Activated naive CD4-positive, alpha-beta T cell treated with anti-CD3 and anti-CD28 coated beads, Interleukin-2, amount 50 U/mL, for 72 hours (primary cell): Measurements from ENCODE around the gene PATE4. TPM values are rescaled to one million over a fixed set of nuclear protein-coding genes. Genes with fewer than 3 reads are reported as not detected.
"Not testable (repeated sequence)": the region's sequence is repeated elsewhere in the genome, so short reads cannot be mapped to it uniquely, and the experiment has no call there.

Experiments used
- ATAC-seq, 2 donors: fragments of 150-1000 bp; cut with Tn5 transposase; 2 replicates each; pipeline ENCODE4 v1.10.0; 2021; ENCODE audit warnings: mild to moderate bottlenecking in 2 of 2, moderate library complexity in 2 of 2
- DNase-seq, 2 donors: peaks; one replicate each; pipeline ENCODE4 v3.0.0; 2021 to 2022; ENCODE audit warnings: low spot score in 2 of 2
- H3K27ac Mint-ChIP-seq, 2 donors: one replicate each; pipeline ENCODE4 v1.8.0; 2022; ENCODE audit warnings: mild to moderate bottlenecking in 2 of 2, mixed read lengths in 2 of 2
- H3K36me3 Mint-ChIP-seq, 2 donors: one replicate each; pipeline ENCODE4 v1.8.0; 2022; ENCODE audit warnings: mixed read lengths in 2 of 2
- H3K9me3 Mint-ChIP-seq, 2 donors: one replicate each; pipeline ENCODE4 v1.8.0; 2022; ENCODE audit warnings: mixed read lengths in 2 of 2
- total RNA-seq, 2 donors: library from RNA; stranded (reverse); gene quantifications; one replicate each; pipeline ENCODE4 v1.2.3, GENCODE V29; 2022

Gene PATE4, protein sequence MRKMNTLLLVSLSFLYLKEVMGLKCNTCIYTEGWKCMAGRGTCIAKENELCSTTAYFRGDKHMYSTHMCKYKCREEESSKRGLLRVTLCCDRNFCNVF
- not detected for total RNA-seq

DNA sequence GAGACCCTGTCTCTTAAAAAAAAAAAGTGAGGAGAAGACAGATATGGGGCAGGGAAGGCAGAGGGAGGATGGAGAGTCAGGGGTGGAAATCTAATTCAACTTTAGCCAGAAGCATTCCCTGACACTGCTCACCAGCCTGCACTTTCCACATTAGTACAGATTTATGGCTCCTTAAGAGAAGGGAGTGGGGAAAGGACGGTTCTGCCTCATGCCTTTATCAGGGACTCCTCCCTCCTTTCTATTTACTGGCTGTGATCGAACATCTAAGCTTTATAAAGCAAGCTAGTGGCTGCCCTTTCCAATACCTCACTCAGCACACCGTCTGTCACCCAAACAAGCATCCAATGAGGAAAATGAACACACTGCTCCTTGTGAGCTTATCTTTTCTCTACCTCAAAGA is at the start of gene PATE4:
PATE4 (plus strand) TSS at position 301 of the 400 bp plus-strand sequence; CDS start at position 345, 44 bp downstream.
- Mint-ChIP-seq H3K27ac (no peak within 1 kb of the TSS), H3K9me3 (peaks cover 5 to 10% of the 10 kb centered on the region in 2 donors), H3K36me3 (peaks cover 0 to 11% of the 10 kb centered on the region in 2 donors)
- ATAC-seq (no peak), DNase-seq (no peak)

DNA sequence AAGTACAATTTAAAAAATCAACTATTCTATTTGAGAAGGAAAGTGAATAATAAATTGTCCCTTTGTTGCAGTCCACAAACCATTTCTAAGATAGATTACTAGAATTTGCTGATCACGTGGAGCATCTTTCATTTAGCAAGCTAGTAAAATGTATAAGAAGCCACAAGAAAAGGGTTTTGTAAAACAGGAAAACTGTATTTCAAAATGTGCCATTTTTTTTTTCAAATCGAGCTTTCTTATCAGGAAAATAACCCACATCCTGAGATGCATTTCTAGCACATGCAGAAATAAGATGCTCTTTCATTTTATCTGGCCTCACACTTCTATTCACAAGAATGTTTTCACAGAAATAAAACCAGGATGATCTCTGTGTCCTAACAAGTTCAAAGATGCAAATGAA is 48.4 kb upstream of the PATE4 start:
- no peaks in the 10 kb centered on the region for H3K9me3 Mint-ChIP-seq
- H3K36me3 Mint-ChIP-seq = no peaks in the 10 kb centered on the region
- ATAC-seq (no peak), DNase-seq (no peak)
- no peak overlapping the region for H3K27ac Mint-ChIP-seq

DNA sequence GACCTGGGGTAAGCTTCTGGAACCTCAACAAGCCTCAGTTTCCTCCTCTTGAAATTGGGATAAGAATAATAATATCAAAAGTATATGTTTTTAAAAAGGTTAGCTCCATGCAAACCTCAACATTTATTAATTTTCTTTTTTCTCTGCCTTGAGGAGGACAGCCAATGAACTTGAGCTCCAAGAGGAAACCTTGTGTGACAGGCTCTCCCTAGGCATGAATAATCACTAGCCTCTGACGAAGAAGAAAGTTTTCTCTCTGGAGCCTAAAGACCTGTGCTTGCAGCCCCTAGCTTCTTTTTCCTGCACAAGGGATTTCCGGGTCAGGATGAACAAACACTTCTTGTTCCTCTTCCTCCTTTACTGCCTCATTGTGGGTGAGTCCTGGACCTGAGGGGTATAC is 45.3 kb upstream of the PATE4 start, which contains the start of gene PATE3:
PATE3 (plus strand) TSS at position 301 of the 400 bp plus-strand sequence; CDS start at position 326, 25 bp downstream.
- no peak for DNase-seq
- Mint-ChIP-seq H3K27ac (peak within 1 kb of the TSS in 1 of 2 donors; percentile 13), H3K36me3 (no peaks in the 10 kb centered on the region), H3K9me3 (peaks cover 5% of the 10 kb centered on the region in 2 donors)
- ATAC-seq = no peak

DNA sequence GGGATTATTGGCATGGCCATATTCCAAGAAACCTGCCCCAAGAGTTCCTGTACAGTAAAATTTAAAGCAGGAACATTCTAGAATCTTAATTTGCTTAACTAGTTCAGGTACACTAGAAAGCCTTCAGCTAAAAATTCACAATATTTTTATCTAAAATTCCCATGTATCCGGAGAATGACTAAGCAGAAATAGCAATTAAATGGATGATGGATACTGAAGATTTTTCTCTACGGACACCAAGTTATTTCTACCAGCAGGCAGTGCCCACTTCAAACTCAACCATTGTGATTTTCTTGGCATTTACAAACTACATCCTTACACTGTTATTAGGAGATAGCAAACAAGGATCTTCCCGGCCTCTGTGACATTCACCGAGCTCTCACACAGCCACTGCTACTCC is 42.3 kb upstream of the PATE4 start:
- peaks cover 0 to 11% of the 10 kb centered on the region in 2 donors for H3K36me3 Mint-ChIP-seq
- ATAC-seq (no peak), DNase-seq (no peak)
- peaks cover 5 to 18% of the 10 kb centered on the region in 2 donors for H3K9me3 Mint-ChIP-seq
- no peak overlapping the region for H3K27ac Mint-ChIP-seq

DNA sequence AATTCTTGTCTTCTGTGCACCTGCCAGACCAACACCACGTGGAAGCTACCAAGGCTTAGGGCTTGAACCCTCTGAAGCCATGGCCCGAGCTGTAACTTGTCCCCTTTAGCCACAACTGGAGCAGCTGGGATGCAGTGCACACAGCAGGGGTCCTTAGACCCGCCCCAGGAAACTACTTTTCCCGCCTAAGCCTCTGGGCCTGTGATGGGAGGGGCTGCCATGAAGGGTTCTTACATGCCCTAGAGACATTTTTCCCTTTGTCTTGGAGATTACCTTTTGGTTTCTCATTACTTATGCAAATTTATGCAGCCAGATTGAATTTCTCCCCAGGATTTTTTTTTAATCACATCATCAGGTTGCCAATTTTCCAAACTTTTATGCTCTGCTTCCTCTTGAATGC is 35.5 kb upstream of the PATE4 start:
- DNase-seq (no peak), ATAC-seq (no peak)
- Mint-ChIP-seq H3K9me3 (peaks cover 15 to 38% of the 10 kb centered on the region in 2 donors), H3K36me3 (peaks cover 13 to 40% of the 10 kb centered on the region in 2 donors), H3K27ac (no peak overlapping the region)

DNA sequence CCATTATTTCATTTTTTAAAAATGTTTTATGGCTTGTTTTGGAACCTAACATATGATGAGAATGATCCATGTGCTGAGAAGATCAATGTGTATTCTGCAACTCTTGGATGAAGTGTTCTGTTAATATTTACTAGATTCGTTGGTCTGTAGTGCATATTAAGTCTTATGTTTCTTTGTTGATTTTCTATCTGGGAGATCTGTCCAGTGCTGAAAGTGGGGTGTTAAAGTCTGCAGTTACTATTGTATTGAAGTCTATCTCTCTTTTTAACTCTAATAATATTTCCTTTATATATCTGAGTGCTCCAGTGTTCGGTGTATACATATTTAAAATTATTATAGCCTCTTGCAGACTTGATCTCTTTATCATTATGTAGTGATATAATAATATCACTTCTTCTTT is 33.3 kb upstream of the PATE4 start:
- no peak for ATAC-seq
- DNase-seq = no peak
- no peak overlapping the region for H3K27ac Mint-ChIP-seq
- peaks cover 13 to 42% of the 10 kb centered on the region in 2 donors for H3K36me3 Mint-ChIP-seq
- H3K9me3 Mint-ChIP-seq = peaks cover 17 to 35% of the 10 kb centered on the region in 2 donors

DNA sequence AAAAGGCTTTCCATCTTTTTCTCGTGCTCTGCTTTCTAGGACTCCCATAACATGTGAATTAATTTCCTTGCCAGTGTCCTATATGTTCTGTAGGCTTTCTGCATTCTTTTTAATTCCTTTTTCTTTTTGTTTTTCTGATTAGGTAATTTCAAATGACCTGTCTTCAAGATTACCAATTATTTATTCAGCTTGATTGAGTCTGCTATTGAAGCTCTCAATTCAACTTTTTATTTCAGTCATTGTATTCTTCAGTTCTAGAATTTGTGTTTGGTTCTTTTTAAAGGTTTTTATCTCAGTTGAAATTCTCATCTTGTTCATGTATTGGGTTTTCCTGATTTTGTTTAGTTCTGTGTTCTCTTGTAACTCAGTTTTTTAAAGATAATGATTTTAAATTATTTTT is 30.7 kb upstream of the PATE4 start:
- DNase-seq = no peak
- H3K36me3 Mint-ChIP-seq = peaks cover 13 to 30% of the 10 kb centered on the region in 2 donors
- ATAC-seq = no peak
- no peak overlapping the region for H3K27ac Mint-ChIP-seq
- H3K9me3 Mint-ChIP-seq = peaks cover 17 to 26% of the 10 kb centered on the region in 2 donors

DNA sequence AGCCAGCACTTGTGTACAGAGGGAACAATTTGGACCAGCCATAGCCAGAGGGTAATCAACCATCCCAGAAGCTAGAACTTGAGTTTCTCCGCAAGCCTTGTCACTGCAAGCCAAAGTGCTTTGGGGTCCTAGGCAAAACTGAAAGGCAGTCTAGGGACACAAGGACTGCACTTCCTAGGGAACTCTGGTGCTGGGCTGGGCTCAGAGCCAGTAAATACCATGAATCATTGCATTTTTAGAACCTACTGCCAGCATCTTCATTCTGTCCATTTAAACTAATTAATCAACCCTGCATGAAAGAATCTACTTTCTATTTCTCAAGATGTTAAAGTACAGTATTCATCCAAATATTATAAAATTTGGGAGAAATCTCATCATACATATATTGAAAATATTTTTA is 25.2 kb upstream of the PATE4 start:
- ATAC-seq (no peak), DNase-seq (no peak)
- H3K36me3 Mint-ChIP-seq = peaks cover 0 to 1% of the 10 kb centered on the region in 2 donors
- peaks cover under 1 to 3% of the 10 kb centered on the region in 2 donors for H3K9me3 Mint-ChIP-seq
- no peak overlapping the region for H3K27ac Mint-ChIP-seq

DNA sequence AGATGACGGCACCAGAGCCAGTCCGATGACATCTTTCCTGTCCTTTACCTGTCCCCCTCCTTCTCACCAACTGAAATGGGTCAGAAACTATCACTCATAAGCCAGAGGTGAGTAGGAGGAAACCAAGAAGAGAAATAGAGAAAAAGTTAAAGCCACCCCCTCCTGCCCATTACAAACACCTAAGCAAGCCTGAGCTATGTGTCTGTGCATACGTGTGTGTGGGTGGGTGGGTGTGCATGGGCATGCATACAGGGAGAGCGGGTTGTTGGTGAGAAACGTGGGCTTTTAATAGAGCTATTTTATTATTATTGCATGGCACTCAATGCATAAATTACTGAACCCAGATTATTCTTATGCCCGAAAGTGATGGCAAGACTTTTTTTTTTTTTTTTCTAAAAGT is 2.6 kb downstream of the PATE4 start:
- Mint-ChIP-seq H3K9me3 (peaks cover 0 to 10% of the 10 kb centered on the region in 2 donors), H3K27ac (no peak overlapping the region)

DNA sequence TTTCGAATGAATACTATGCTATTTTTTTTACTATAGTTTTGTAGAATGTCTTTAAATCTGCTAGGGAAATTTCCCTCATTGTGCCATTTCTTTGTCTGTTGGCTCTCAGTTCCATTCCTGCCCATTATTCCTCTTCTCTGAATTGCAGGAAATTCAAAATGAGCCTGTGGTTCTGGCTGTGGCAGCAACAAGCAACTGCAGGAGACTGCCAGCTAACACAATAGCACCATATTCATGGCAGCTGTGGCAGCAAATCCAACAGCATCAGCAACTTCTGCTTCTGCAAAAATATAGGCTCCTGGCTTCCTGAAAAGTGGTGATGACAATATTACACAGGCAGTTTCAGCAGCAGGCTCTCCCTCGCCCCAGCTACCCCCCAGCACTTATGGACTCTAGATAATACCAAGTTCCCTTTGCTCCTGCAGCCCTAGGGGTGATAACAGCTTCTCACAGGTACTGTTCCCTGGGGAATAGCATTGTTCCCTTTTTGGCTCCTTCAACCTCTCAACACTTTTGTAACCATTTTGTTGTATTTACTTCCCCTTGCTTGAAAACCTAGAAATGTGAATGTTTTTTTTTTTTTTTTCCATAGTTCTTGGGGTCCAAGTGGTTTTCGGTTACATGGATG is 9.3 kb downstream of the PATE4 start:
- Mint-ChIP-seq H3K9me3 (peaks cover 19 to 23% of the 10 kb centered on the region in 2 donors), H3K36me3 (peaks cover 12 to 26% of the 10 kb centered on the region in 2 donors)
- no peak for DNase-seq

More for the DNA sequence above, 2.6 kb downstream of the PATE4 start:
- DNase-seq (no peak), ATAC-seq (no peak)
- H3K36me3 Mint-ChIP-seq = peaks cover 0 to 11% of the 10 kb centered on the region in 2 donors

DNA sequence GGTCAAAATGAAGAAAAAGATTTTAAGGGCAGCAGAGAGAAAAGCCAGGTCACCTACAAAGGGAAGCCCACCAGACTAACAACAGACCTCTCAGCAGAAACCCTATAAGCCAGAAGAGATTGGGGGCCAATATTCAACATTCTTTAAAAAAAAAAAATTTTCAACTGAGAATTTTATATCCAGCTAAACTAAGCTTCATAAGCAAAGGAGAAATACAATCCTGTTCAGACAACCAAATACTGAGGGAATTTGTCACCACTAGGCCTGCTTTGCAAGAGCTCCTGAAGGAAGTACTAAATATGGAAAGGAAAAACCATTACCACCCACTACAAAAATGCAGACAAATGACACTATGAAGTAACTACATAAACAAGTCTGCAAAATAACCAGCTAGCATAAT is 13.1 kb downstream of the PATE4 start:
- ATAC-seq (no peak), DNase-seq (no peak)
- H3K27ac Mint-ChIP-seq = no peak overlapping the region
- peaks cover 23 to 28% of the 10 kb centered on the region in 2 donors for H3K9me3 Mint-ChIP-seq
- peaks cover 17 to 30% of the 10 kb centered on the region in 2 donors for H3K36me3 Mint-ChIP-seq

More for the DNA sequence above, 9.3 kb downstream of the PATE4 start:
- H3K27ac Mint-ChIP-seq = no peak overlapping the region
- no peak for ATAC-seq

DNA sequence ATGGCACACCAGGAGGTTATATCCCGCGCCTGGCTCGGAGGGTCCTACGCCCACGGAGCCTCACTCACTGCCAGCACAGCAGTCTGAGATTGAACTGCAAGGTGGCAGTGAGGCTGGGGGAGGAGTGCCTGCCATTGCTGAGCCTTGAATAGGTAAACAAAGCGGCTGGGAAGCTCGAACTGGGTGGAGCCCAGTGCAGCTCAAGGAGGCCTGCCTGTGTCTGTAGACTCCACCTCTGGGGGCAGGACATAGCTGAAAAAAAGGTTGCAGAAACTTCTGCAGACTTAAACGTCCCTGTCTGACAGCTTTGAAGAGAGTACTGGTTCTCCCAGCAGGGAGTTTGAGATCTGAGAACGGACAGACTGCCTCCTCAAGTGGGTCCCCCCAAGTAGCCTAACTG is 24.6 kb downstream of the PATE4 start:
- Mint-ChIP-seq H3K9me3 (peaks cover 11 to 13% of the 10 kb centered on the region in 2 donors), H3K36me3 (peaks cover 4 to 24% of the 10 kb centered on the region in 2 donors)
- not testable (repeated sequence) for H3K27ac Mint-ChIP-seq, ATAC-seq, DNase-seq

DNA sequence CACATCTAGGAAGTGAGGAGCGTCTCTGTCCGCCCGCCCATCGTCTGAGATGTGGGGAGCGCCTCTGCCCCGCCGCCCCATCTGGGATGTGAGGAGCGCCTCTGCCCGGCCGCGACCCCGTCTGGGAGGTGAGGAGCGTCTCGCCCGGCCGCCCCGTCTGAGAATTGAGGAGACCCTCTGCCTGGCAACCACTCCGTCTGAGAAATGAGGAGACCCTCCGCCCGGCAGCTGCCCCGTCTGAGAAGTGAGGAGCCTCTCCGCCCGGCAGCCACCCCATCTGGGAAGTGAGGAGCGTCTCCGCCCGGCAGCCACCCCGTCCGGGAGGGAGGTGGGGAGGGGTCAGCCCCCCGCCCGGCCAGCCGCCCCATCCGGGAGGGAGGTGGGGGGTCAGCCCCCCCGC is 29.7 kb downstream of the PATE4 start:
- H3K27ac Mint-ChIP-seq, DNase-seq, ATAC-seq: not testable (repeated sequence)
- Mint-ChIP-seq H3K36me3 (peaks cover 4 to 15% of the 10 kb centered on the region in 2 donors), H3K9me3 (peaks cover 9 to 13% of the 10 kb centered on the region in 2 donors)

DNA sequence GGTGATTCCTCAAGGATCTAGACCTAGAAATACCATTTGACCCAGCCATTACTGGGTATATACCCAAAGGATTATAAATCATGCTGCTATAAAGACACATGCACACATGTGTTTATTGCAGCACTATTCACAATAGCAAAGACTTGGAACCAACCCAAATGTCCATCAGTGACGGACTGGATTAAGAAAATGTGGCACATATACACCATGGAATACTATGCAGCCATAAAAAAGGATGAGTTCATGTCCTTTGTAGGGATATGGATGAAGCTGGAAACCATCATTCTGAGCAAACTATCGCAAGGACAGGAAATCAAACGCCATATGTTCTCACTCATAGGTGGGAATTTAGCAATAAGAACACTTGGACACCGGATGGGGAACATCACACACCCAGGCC is 32.2 kb downstream of the PATE4 start:
- not testable (repeated sequence) for DNase-seq, ATAC-seq, H3K36me3 Mint-ChIP-seq, H3K27ac Mint-ChIP-seq, H3K9me3 Mint-ChIP-seq

DNA sequence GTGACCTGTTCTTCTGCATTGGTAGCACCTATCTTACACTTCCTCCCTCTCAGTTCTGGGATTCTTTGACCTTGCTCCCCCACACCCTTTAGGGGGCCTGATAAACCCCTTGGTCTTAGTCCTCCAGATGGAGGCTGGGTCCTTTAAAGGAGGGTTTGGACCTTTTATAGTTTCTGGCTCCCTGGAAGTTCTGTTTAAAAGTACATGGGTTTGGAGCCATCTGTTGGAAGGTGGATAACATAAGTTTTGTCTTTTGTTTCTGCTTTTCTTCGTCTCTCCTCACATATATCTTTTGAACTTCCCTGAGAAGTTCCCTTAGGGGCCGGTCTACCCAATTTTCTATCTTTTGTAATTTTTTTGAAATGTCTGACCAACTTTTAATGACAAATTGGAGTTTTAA is 36.4 kb downstream of the PATE4 start:
- ATAC-seq (no peak), DNase-seq (no peak)
- Mint-ChIP-seq H3K36me3 (peaks cover 0 to 8% of the 10 kb centered on the region in 2 donors), H3K9me3 (peaks cover 0 to 5% of the 10 kb centered on the region in 2 donors), H3K27ac (no peak overlapping the region)

DNA sequence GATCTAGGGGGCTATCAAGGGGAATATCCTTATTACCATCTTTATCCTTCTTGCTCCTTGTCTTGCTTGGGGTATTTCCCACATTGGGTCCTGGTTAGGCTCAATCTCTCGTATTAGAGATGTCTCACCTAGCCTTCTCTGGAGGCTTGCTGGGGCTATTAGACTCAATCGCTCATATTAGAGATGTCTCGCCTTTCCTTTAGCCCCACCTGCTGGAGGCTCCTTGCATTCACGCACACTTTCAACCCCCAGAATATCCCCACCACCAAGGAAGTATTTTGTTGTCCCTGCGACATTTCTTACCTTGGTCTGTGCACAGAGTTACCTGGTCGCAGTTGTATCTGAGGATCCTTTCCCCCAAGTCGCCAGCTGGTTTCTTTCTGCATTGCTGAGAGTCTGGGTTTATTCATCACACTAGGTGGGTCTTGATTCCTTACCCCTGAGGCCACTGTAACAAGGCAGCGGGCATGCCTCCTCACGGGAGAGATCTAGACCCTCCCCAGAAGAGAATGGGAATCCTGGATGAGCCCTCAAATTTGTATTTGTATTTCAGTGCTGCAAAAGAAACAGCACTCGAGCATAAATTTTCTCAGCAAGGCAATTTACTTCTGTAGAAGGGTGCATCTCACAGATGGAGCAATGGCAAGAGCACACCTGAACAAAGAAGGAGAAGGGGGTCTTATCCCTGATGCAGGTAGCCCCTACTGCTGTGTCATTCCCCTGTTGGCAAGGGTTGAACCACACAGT is 38.4 kb downstream of the PATE4 start:
- ATAC-seq (peak; percentile 39 to 47), DNase-seq (peak in 1 of 2 donors; percentile 42)
- peaks cover 0 to 8% of the 10 kb centered on the region in 2 donors for H3K36me3 Mint-ChIP-seq
- peaks cover 0 to 5% of the 10 kb centered on the region in 2 donors for H3K9me3 Mint-ChIP-seq
- H3K27ac Mint-ChIP-seq = peak overlapping the region in 1 of 2 donors; percentile 39

DNA sequence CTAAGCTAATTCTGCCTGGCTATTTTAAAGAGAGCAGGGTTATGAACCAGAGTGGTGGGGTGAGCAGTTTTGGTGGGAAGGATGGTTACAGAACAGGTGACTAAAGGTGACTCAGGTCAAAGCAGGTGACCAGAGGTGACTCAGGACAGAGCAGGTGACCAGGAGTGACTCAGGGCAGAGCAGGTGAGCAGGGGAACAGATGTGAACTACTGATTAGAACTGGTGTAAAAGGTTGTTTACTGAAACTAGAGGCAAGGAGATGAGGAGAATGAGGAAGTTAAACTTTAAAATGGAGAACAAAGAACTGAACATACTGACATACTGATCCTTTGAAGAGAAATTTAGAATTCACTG is 39.0 kb downstream of the PATE4 start:
- H3K27ac Mint-ChIP-seq = peak overlapping the region in 1 of 2 donors; percentile 39
- no peak for DNase-seq
- H3K9me3 Mint-ChIP-seq = peaks cover 0 to 5% of the 10 kb centered on the region in 2 donors
- H3K36me3 Mint-ChIP-seq = peaks cover 0 to 8% of the 10 kb centered on the region in 2 donors
- ATAC-seq = no peak
